Stimulated activated effector memory CD8-positive, alpha-beta T cell treated with anti-CD3 and anti-CD28 coated beads, Interleukin-12 subunit alpha, Interleukin-12 subunit beta, amount 100 ng/mL, for 72 hours (primary cell): Measurements from ENCODE around the gene DHRS3.
A peak's percentile ranks its signal among the peaks of the same experiment; 100 is the strongest.

ENCODE experiments used
- ATAC-seq: fragments of 150-1000 bp; cut with Tn5 transposase; 2 replicates; pipeline ENCODE4 v1.10.0; 2021
- DNase-seq, 2 donors: peaks; one replicate each; pipeline ENCODE4 v3.0.0; 2021 to 2022; ENCODE audit warnings: low spot score in 2 of 2
- H3K27ac Mint-ChIP-seq: one replicate; pipeline ENCODE4 v1.8.0; 2022; ENCODE audit warnings: mild to moderate bottlenecking, mixed read lengths
- H3K36me3 Mint-ChIP-seq: one replicate; pipeline ENCODE4 v1.8.0; 2022; ENCODE audit warnings: mild to moderate bottlenecking, mixed read lengths
- H3K4me1 Mint-ChIP-seq: one replicate; pipeline ENCODE4 v1.8.0; 2022; ENCODE audit warnings: mixed read lengths
- H3K4me3 Mint-ChIP-seq: one replicate; pipeline ENCODE4 v1.8.0; 2022; ENCODE audit warnings: mild to moderate bottlenecking, mixed read lengths
- H3K9me3 Mint-ChIP-seq: one replicate; pipeline ENCODE4 v1.8.0; 2022; ENCODE audit warnings: mixed read lengths

DHRS3 gene

GRCh38 chr1:12584900-12585525, 33.0 kb downstream of the DHRS3 start:
- no peaks in the 10 kb centered on the region for H3K9me3 Mint-ChIP-seq
- DNase-seq (no peak), ATAC-seq (no peak)
- no peak overlapping the region for H3K27ac Mint-ChIP-seq
- no peak overlapping the region for H3K4me3 Mint-ChIP-seq
- H3K4me1 Mint-ChIP-seq = peaks cover 18% of the 10 kb centered on the region
- peaks cover 40% of the 10 kb centered on the region for H3K36me3 Mint-ChIP-seq

GRCh38 chr1:12583484-12583883, 34.5 kb downstream of the DHRS3 start:
- H3K4me1 Mint-ChIP-seq = peaks cover 16% of the 10 kb centered on the region

GRCh38 chr1:12582649-12583048, 35.4 kb downstream of the DHRS3 start:
- ATAC-seq = no peak
- peaks cover 8% of the 10 kb centered on the region for H3K4me1 Mint-ChIP-seq
- H3K9me3 Mint-ChIP-seq = no peaks in the 10 kb centered on the region
- H3K27ac Mint-ChIP-seq = peak overlapping the region; percentile 14
- DNase-seq = no peak
- H3K36me3 Mint-ChIP-seq = peaks cover 50% of the 10 kb centered on the region
- H3K4me3 Mint-ChIP-seq = no peak overlapping the region

More at GRCh38 chr1:12583484-12583883, 34.5 kb downstream of the DHRS3 start:
- no peak overlapping the region for H3K27ac Mint-ChIP-seq
- no peak overlapping the region for H3K4me3 Mint-ChIP-seq
- no peaks in the 10 kb centered on the region for H3K9me3 Mint-ChIP-seq
- ATAC-seq (no peak), DNase-seq (no peak)
- peaks cover 49% of the 10 kb centered on the region for H3K36me3 Mint-ChIP-seq

GRCh38 chr1:12581179-12581578, 36.8 kb downstream of the DHRS3 start:
- Mint-ChIP-seq H3K27ac (peak overlapping the region; percentile 27), H3K4me1 (peaks cover 7% of the 10 kb centered on the region), H3K9me3 (no peaks in the 10 kb centered on the region), H3K4me3 (no peak overlapping the region), H3K36me3 (peaks cover 60% of the 10 kb centered on the region)
- ATAC-seq = no peak
- DNase-seq = no peak

GRCh38 chr1:12580054-12580887, 37.7 kb downstream of the DHRS3 start:
- Mint-ChIP-seq H3K4me1 (peaks cover 7% of the 10 kb centered on the region), H3K36me3 (peaks cover 64% of the 10 kb centered on the region), H3K4me3 (no peak overlapping the region), H3K27ac (no peak overlapping the region), H3K9me3 (no peaks in the 10 kb centered on the region)
- DNase-seq = no peak
- ATAC-seq = no peak

GRCh38 chr1:12578860-12579422, 39.1 kb downstream of the DHRS3 start:
- Mint-ChIP-seq H3K27ac (no peak overlapping the region), H3K4me3 (no peak overlapping the region), H3K9me3 (no peaks in the 10 kb centered on the region), H3K4me1 (peaks cover 6% of the 10 kb centered on the region), H3K36me3 (peaks cover 77% of the 10 kb centered on the region)
- ATAC-seq (no peak), DNase-seq (no peak)

- H3K36me3 Mint-ChIP-seq = peaks cover 88% of the 10 kb centered on the region
- H3K9me3 Mint-ChIP-seq = no peaks in the 10 kb centered on the region
- peaks cover 5% of the 10 kb centered on the region for H3K4me1 Mint-ChIP-seq
- DNase-seq (no peak), ATAC-seq (no peak)
- H3K27ac Mint-ChIP-seq = no peak overlapping the region
- H3K4me3 Mint-ChIP-seq = no peak overlapping the region
Measured at GRCh38 chr1:12577020-12577419, 41.0 kb downstream of the DHRS3 start.

- Mint-ChIP-seq H3K36me3 (peaks cover 88% of the 10 kb centered on the region), H3K27ac (no peak overlapping the region), H3K4me3 (no peak overlapping the region), H3K9me3 (no peaks in the 10 kb centered on the region), H3K4me1 (peaks cover 5% of the 10 kb centered on the region)
- DNase-seq (no peak), ATAC-seq (no peak)
Measured at GRCh38 chr1:12574757-12575139, 43.3 kb downstream of the DHRS3 start.

GRCh38 chr1:12573015-12573825, 44.8 kb downstream of the DHRS3 start:
- Mint-ChIP-seq H3K36me3 (peaks cover 86% of the 10 kb centered on the region), H3K27ac (peak overlapping the region; percentile 66), H3K4me3 (no peak overlapping the region), H3K4me1 (peaks cover 5% of the 10 kb centered on the region), H3K9me3 (no peaks in the 10 kb centered on the region)
- ATAC-seq = no peak
- DNase-seq = no peak

- H3K4me3 Mint-ChIP-seq = no peak overlapping the region
- peak; percentile 58 for ATAC-seq
- peaks cover 86% of the 10 kb centered on the region for H3K36me3 Mint-ChIP-seq
- no peak for DNase-seq
- H3K4me1 Mint-ChIP-seq = peaks cover 5% of the 10 kb centered on the region
- peak overlapping the region; percentile 66 for H3K27ac Mint-ChIP-seq
- no peaks in the 10 kb centered on the region for H3K9me3 Mint-ChIP-seq
Measured at GRCh38 chr1:12572522-12572921, 45.5 kb downstream of the DHRS3 start.

- ATAC-seq (no peak), DNase-seq (no peak)
- Mint-ChIP-seq H3K4me3 (no peak overlapping the region), H3K4me1 (peaks cover 5% of the 10 kb centered on the region), H3K9me3 (no peaks in the 10 kb centered on the region), H3K36me3 (peaks cover 86% of the 10 kb centered on the region), H3K27ac (peak overlapping the region; percentile 56)
Measured at GRCh38 chr1:12570291-12570690, 47.7 kb downstream of the DHRS3 start.

GRCh38 chr1:12568009-12568767, 49.8 kb downstream of the DHRS3 start:
- Mint-ChIP-seq H3K27ac (peak overlapping the region; percentile 77), H3K4me1 (peaks cover 4% of the 10 kb centered on the region), H3K36me3 (peaks cover 70% of the 10 kb centered on the region)

GRCh38 chr1:12567288-12567819, 50.7 kb downstream of the DHRS3 start:
- Mint-ChIP-seq H3K4me3 (no peak overlapping the region), H3K9me3 (peaks cover 16% of the 10 kb centered on the region), H3K4me1 (no peaks in the 10 kb centered on the region), H3K36me3 (peaks cover 61% of the 10 kb centered on the region), H3K27ac (peak overlapping the region; percentile 77)
- peak; percentile 24 for ATAC-seq
- no peak for DNase-seq

More at GRCh38 chr1:12568009-12568767, 49.8 kb downstream of the DHRS3 start:
- ATAC-seq = no peak
- Mint-ChIP-seq H3K4me3 (no peak overlapping the region), H3K9me3 (peaks cover 9% of the 10 kb centered on the region)
- DNase-seq = no peak

- DNase-seq (no peak), ATAC-seq (peak; percentile 16)
- H3K36me3 Mint-ChIP-seq = peaks cover 55% of the 10 kb centered on the region
- H3K9me3 Mint-ChIP-seq = peaks cover 18% of the 10 kb centered on the region
- H3K4me3 Mint-ChIP-seq = no peak overlapping the region
- H3K27ac Mint-ChIP-seq = peak overlapping the region; percentile 77
- H3K4me1 Mint-ChIP-seq = no peaks in the 10 kb centered on the region
Measured at GRCh38 chr1:12566484-12567287, 51.3 kb downstream of the DHRS3 start.
